GM19397 (cell line): ENCODE data around the gene TMEM239.

Source experiments
- ATAC-seq: cut with Tn5 transposase; IDR thresholded peaks from one replicate; pipeline ENCODE4 v1.9.1; 2021; ENCODE audit warnings: mild to moderate bottlenecking, moderate library complexity; ENCODE audit not compliant: unreplicated experiment

The TMEM239 gene

GRCh38 chr20:2846698-2847097, 30.5 kb downstream of the TMEM239 start:
- no peak for ATAC-seq

DNA sequence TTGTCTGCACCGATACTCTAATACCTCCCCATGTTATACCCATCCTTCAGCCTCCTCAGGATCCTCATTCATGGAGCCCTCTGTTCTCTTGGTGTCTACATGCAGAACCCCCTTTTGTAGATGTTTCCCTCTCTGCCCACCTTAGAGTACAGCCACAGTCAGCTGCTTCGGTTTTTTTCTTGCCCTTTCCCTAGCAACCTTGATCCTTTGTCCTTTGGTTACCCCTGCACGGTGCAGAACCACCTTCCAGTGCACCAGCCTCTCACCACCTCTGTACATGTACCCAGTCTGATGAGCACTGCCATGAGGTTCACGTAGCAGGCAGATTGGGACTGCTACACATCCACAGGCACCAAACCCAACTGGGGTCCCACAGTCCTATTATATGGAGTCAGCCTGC, 31.6 kb downstream of the TMEM239 start:
- no peak for ATAC-seq

DNA sequence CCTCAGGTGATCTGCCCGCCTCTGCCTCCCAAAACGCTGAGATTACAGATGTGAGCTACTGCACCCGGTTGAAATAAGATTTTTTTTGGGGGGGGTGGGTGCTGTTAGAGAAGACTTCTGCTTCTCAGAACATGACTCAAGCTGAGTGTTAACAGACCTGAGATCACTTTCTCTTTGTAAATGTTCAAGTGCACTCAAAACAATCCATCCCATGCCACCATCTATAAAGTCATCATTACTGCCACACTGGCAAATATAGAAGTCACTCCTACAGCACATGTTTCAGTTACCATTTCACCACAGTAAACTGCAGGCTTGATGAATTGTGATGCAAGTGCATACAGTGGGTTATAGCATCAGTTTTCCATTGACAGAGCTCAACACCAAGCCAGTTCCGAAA, 33.4 kb downstream of the TMEM239 start:
- no peak for ATAC-seq

DNA sequence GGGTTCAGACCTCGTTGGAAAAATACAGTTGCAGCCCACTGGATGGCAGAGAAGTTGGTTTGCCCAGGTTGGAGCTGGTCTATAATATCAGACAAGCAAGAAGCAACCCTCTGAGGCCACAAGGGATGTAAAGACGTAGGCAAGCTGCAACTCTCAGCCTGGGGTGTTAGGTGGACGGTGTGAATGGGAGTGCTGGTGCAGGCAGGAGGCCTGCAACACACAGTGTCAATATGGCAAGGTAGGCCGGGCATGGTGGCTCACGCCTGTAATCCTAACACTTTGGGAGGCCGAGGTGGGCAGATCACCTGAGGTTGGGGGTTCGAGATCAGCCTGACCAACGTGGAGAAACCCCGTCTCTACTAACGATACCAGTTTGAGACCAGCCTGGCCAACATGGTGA, 34.9 kb downstream of the TMEM239 start:
- ATAC-seq: no peak

- ATAC-seq: no peak
Measured at GRCh38 chr20:2858591-2858990, 42.4 kb downstream of the TMEM239 start.

DNA sequence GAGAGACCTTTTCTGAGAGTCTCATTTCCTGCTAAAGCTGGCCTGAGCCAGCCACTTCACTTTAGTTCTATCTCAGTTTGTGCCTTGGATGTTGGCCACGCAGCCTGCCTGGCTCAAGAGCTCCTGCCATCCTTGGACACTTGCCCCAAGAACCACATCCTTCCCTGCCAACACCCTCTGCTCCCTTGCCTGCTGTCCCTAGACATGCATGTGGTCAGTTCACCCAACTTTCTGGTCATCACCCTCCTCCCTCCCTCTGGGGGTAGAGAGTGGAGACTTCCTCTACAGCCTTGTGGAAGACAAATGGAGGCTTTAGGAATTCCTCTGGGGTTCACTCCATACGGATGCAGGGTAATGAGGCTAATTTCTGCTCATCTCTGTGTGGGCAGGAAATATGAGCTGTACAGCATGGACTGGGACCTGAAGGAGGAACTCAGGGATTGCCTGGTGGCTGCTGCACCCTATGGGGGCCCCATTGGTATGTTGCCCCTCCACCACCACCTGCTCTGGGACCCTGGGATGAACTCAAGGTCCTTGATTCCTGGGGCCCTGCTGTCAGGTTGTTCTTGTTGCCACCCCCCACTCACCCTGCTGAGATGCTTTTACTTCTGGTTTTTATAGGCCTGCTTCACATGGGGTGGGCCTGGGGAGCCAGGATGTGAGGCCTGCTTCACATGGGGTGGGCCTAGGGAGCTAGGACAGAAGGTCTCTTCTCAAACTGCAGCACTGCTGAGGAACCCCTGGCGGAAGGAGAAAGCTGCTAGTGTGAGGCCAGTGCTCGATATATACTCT, 43.4 kb downstream of the TMEM239 start:
- ATAC-seq: no peak

DNA sequence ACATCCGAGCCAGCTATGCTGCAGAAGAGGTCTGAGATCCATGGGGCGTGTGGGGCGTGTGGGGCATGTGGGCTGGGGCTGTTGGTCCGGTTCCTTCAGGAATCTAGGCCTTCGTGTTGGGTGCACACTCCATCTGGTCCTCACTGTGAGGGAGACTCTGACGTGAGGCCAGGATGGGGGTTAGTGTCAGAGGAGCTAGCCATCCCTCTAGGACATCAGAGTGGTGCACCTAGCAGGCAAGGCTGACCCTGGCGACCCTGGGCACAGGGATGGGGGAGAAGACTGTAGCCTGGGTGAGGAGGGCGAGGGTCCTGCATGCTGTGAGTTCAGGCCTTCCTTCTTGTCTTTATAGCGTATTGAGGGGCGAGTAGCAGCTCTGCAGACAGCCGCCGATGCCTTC, 48.5 kb downstream of the TMEM239 start:
- ATAC-seq: no peak

DNA sequence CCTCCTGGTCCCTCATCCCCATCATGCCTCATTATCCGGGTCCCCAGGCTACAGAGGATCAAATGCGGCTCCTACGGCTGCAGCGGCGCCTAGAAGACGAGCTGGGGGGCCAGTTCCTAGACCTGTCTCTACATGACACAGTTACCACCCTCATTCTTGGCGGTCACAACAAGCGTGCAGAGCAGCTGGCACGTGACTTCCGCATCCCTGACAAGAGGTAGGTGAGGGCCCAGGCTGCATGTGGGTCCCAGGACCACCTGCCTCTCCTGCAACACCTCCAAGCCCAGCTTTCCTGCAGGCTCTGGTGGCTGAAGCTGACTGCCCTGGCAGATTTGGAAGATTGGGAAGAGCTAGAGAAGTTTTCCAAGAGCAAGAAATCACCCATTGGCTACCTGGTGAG, 48.9 kb downstream of the TMEM239 start:
- ATAC-seq: no peak

DNA sequence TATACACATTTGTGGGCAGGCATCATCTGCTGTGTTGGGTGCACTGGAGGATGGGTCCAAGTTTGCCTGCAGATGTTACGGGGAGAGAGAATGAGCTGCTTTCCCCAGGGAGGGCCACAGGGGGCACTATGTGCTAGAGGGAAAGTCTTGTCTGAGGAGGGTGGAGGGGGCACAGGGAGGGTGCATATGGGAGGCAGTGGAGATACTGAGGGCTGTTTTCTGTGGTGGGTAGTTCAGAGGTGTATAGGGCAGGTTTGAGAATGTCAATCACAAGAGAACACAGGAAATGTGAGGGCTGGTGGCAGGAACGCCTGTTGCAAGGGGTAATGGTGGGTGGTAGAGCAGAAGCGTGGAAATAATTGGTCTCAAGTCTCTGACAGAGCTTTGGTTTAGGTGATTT, 49.5 kb downstream of the TMEM239 start:
- ATAC-seq: no peak

- ATAC-seq: no peak
Measured at GRCh38 chr20:2866236-2866635, 50.1 kb downstream of the TMEM239 start.

- no peak for ATAC-seq
Measured at GRCh38 chr20:2867081-2867864, 51.1 kb downstream of the TMEM239 start.
